ENCODE measurements around the gene COX8A.
"Not testable (repeated sequence)": the region's sequence is repeated elsewhere in the genome, so short reads cannot be mapped to it uniquely, and the experiment has no call there.

Gene COX8A

GRCh38 chr11:63970902-63971301 lies 3.5 kb upstream of the COX8A start:
- FAIRE-seq, result no peak

GRCh38 chr11:63973912-63974258 lies 535 bp upstream of the COX8A start:
- not testable (repeated sequence) for FAIRE-seq

GRCh38 chr11:63978551-63979239 lies 4.3 kb downstream of the COX8A start:
- no peak for FAIRE-seq

- FAIRE-seq, result no peak
Observed at GRCh38 chr11:63979426-63979825, 5.0 kb downstream of the COX8A start.

- FAIRE-seq, result no peak
Observed at GRCh38 chr11:63985812-63986155, 11.4 kb downstream of the COX8A start.

GRCh38 chr11:63986156-63986931 lies 11.9 kb downstream of the COX8A start, which contains the start of gene OTUB1:
TSS of gene OTUB1 (plus strand) at chr11:63986438. CDS start at chr11:63986457, 19 bp downstream.
- FAIRE-seq, result peak; percentile 74

- FAIRE-seq, result no peak
Observed at GRCh38 chr11:63986932-63987513, 12.6 kb downstream of the COX8A start.

- no peak for FAIRE-seq
Observed at GRCh38 chr11:63991558-63991957, 17.1 kb downstream of the COX8A start.

- no peak for FAIRE-seq
Observed at GRCh38 chr11:63993100-63993499, 18.7 kb downstream of the COX8A start.

GRCh38 chr11:63993993-63994392 lies 19.6 kb downstream of the COX8A start:
- no peak for FAIRE-seq

- no peak for FAIRE-seq
Observed at GRCh38 chr11:63996512-63996911, 22.1 kb downstream of the COX8A start.

GRCh38 chr11:63997104-63997700 lies 22.8 kb downstream of the COX8A start:
- no peak for FAIRE-seq

- no peak for FAIRE-seq
Observed at GRCh38 chr11:63997801-63998337, 23.4 kb downstream of the COX8A start.

- FAIRE-seq, result no peak
Observed at GRCh38 chr11:63998558-63999348, 24.3 kb downstream of the COX8A start.

GRCh38 chr11:63999349-64000025 lies 25.1 kb downstream of the COX8A start:
- no peak for FAIRE-seq

GRCh38 chr11:64000026-64000739 lies 25.8 kb downstream of the COX8A start:
- FAIRE-seq, result no peak

GRCh38 chr11:64000740-64001483 lies 26.5 kb downstream of the COX8A start:
- no peak for FAIRE-seq

- FAIRE-seq, result no peak
Observed at GRCh38 chr11:64001484-64002420, 27.3 kb downstream of the COX8A start.
